ENCODE measurements around the gene LRFN4.
"Not testable (repeated sequence)": the region's sequence is repeated elsewhere in the genome, so short reads cannot be mapped to it uniquely, and the experiment has no call there.

LRFN4 gene

GRCh38 chr11:66856496-66857233 lies at the start of gene LRFN4:
Gene LRFN4 (plus strand): TSS chr11:66857064. CDS start chr11:66857745, 681 bp downstream.
- no peak for DNase-seq

GRCh38 chr11:66809592-66809991 lies 47.3 kb upstream of the LRFN4 start:
- no peak for DNase-seq

GRCh38 chr11:66810576-66811185 lies 46.2 kb upstream of the LRFN4 start:
- no peak for DNase-seq

GRCh38 chr11:66814678-66815077 lies 42.2 kb upstream of the LRFN4 start:
- DNase-seq: no peak

GRCh38 chr11:66815646-66816045 lies 41.2 kb upstream of the LRFN4 start:
- no peak for DNase-seq

- no peak for DNase-seq
Observed at GRCh38 chr11:66818231-66818955, 38.5 kb upstream of the LRFN4 start.

GRCh38 chr11:66820381-66820780 lies 36.5 kb upstream of the LRFN4 start:
- no peak for DNase-seq

- DNase-seq: no peak
Observed at GRCh38 chr11:66820901-66821300, 36.0 kb upstream of the LRFN4 start.

- DNase-seq: no peak
Observed at GRCh38 chr11:66823700-66824099, 33.2 kb upstream of the LRFN4 start.

GRCh38 chr11:66824573-66824972 lies 32.3 kb upstream of the LRFN4 start:
- not testable (repeated sequence) for DNase-seq

- DNase-seq: no peak
Observed at GRCh38 chr11:66834539-66834845, 22.4 kb upstream of the LRFN4 start.

GRCh38 chr11:66834943-66835342 lies 21.9 kb upstream of the LRFN4 start:
- DNase-seq: no peak

GRCh38 chr11:66835768-66836405 lies 21.0 kb upstream of the LRFN4 start:
- DNase-seq: no peak

GRCh38 chr11:66840317-66841091 lies 16.4 kb upstream of the LRFN4 start:
- no peak for DNase-seq

GRCh38 chr11:66841861-66842260 lies 15.0 kb upstream of the LRFN4 start:
- DNase-seq: no peak

- no peak for DNase-seq
Observed at GRCh38 chr11:66842501-66842895, 14.4 kb upstream of the LRFN4 start.

- DNase-seq: peak; percentile 85
Observed at GRCh38 chr11:66842896-66843775, 13.7 kb upstream of the LRFN4 start, which contains the start of gene RCE1. Gene RCE1 (plus strand): TSS chr11:66843441. CDS start chr11:66843456, 15 bp downstream.

GRCh38 chr11:66843776-66844495 lies 12.9 kb upstream of the LRFN4 start:
- DNase-seq: no peak

GRCh38 chr11:66844496-66845142 lies 12.2 kb upstream of the LRFN4 start:
- no peak for DNase-seq

- DNase-seq: no peak
Observed at GRCh38 chr11:66845143-66845875, 11.6 kb upstream of the LRFN4 start.
